G401.6 (cell line): ENCODE measurements around the gene ELOVL6.
"Not testable (repeated sequence)": the region's sequence is repeated elsewhere in the genome, so short reads cannot be mapped to it uniquely, and the experiment has no call there.

Experiments used
- FAIRE-seq: peaks from 2 replicates; lab custom pipeline; 2012; peaks lifted over from hg19 to GRCh38; lab: Jason Lieb, UNC

The ELOVL6 gene, protein sequence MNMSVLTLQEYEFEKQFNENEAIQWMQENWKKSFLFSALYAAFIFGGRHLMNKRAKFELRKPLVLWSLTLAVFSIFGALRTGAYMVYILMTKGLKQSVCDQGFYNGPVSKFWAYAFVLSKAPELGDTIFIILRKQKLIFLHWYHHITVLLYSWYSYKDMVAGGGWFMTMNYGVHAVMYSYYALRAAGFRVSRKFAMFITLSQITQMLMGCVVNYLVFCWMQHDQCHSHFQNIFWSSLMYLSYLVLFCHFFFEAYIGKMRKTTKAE

DNA sequence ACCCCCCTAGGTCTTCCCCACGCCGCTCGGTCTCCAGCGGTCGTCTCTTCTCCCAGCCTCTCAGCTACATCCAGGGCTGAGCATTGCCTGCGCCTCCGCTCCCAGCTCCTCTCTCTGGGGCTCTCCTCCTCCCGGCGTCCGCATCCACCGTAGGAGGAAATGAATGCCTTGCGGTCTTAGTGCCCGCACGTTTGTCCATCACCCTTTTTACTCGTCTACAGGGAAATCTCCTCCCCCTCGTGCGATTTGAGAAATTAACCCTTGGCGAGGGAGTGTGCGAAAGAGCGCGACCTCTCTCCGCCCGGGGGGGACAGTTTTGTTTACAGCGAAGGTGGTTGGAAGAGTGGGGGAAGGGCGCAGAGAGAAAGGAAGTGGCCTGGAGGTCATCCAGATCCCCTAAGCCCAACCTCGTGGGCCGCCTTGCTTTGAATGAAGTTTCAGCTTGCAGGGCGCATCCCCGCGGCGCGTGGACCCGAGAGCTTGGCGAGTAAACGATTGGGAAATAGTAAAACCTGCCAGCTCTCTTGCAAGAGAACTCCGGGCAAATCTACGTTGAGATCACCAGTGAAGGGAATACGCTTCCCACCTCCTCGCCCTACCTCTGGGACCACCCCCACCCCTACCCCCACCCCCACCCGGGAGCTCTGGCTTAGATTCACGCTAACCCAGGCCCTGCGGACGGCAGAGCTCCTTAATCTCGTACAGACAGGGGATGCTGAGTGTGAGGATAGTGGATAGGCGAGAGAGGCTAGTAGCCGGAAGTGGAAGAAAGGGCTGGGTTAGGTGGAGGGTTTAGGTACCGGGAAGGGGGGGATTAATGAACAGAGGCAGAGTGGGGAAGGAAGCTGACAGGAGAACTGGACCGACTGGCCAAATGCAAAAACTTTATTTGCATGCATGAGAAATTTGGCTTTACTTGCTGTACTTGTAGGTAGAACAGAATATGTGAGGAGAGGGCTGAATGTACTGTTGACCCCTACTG lies at the start of gene ELOVL6:
TSS of gene ELOVL6 (minus strand) at position 181 of the 982 bp plus-strand sequence. CDS start 280 bp downstream, outside the sequence.
- FAIRE-seq = no peak

DNA sequence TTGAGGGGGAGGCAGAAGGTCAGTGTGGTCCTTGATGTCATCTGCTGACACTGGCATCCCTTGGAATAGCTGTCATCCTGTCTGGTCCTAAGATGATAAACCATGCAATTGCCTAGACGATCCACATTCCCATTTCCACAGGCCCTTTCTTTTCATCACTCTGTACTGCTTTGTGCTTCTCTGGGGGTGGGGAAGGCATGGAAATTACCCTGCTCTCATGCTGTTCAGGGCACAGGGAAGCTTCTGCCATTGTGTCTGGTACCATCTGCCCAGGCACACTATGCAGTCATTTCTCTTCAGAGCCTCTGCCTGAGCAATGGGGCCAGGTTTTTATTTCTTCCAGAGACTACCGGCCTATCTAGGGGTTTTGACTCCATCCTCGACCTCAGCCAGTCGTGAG lies 49.7 kb upstream of the ELOVL6 start:
- no peak for FAIRE-seq

DNA sequence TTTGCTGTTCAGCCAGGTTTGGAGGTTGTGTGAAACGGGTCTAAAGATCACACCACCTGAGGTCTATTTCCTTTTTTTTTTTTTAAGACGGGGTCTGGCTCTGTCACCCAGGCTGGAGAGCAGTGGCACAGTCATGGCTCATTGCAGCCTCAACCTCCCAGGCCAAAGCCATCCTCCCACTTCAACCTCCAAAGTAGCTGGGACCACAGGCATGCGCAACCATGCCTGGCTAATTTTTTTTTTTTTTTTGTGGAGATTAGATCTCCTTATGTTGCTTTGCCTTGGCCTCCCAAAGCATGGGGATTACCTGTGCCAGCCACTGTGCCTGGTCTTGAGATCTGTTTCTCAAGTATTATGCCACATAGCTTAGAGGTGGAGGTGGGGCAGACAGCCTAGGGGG lies 49.2 kb upstream of the ELOVL6 start:
- no peak for FAIRE-seq

DNA sequence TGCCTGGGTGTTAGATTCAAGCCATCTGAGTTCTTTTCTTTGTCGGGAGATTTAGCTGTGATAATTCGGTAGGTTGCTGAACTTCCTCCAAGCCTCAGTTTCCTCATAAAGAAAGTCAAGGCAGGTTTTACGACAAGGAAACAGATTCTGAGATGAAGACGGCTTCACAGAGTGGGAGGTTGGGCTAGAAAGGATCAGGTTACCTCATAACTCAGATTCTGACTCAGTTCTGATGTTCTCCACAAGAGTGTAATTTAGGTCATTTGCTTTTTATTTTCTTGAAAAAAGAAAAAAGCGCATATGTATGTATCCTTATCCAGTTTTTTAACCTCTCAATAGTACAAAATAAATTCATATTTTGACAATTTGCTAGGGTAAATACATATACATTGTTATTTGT lies 47.2 kb upstream of the ELOVL6 start:
- FAIRE-seq = no peak

DNA sequence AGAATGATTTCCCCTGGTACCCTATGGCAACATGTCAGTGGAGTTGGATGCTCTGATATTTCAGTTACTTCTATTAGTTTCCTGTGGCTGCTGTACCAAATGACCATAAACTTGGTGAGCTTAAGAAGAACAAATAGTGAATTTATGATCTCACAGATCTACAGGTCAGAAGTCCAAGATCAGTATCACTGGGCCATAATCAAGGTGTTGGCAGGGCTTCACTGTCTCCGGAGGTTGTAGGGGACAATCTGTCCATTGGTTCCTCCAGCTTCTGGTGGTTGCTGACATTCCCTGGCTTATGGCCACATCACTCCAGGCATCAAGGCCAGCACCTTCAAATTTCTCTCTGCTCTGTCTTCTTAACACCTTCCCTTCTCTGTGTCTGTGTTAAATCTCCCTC lies 37.9 kb upstream of the ELOVL6 start:
- no peak for FAIRE-seq

DNA sequence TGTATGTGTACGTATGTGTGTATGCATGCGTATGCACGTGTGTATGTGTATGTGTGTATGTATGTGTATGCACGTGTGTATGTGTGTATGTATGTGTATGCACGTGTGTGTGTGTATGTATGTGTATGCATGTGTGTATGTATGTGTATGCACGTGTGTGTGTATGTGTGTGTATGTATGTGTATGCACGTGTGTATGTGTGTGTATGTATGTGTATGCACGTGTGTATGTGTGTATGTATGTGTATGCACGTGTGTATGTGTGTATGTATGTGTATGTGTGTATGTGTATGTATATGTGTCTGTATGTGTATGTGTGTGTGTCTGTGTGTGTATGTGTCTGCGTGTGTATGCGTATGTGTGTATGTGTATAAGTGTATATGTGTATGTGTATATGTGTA lies 35.2 kb upstream of the ELOVL6 start:
- FAIRE-seq = not testable (repeated sequence)

DNA sequence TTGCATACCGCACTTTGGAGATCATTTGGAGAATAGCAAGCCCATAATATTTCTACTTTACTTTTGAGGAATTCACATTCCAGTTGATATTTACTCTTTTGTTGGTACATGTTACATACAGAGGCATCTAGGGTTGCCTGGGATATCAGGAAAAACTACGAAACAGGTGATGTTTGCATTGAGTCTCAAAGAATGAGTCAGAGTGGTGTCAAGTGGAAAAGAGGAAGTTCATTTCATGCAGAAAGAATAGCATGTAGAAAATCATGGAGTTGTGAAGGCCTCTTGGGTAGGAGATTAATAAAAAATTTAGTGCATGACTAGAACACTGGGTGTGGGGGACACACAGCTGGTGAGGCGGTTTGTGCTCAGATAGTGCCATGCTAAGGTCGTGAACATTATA lies 33.5 kb upstream of the ELOVL6 start:
- FAIRE-seq = no peak

DNA sequence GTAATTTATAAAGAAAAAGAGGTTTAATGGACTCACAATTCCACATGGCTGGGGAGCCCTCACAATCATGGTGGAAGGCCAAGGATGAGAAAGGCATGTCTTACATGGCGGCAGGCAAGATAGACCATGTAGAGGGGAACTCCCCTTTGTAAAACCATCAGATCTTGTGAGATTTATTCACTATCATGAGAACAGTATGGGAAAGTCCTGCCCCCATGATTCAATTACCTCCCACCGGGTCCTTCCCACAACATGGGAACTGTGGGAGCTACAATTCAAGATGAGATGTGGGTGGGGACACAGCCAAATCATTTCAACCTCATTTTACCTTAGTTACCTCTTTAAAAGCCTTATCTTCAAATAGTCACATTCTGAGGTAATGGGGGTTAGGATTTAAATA lies 30.9 kb upstream of the ELOVL6 start:
- FAIRE-seq = no peak

DNA sequence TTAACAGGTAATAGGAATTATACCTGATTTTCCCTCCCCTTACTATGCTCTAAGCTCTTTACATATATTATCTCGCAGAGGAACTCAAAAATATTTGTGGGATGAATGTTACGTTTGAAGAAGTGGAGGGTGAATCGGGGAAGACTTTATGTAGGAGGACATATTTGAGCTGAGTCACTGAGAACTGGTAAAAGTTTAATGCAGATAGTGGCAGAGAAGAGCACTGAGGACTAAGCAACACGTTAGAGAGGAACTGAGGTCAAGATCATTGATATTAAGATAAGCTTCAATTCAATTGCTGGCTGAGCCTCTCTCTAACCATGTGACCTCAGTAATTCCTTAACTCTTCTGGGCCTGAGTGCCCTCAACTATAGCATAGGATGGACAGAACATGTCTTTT lies 26.4 kb upstream of the ELOVL6 start:
- FAIRE-seq = no peak

DNA sequence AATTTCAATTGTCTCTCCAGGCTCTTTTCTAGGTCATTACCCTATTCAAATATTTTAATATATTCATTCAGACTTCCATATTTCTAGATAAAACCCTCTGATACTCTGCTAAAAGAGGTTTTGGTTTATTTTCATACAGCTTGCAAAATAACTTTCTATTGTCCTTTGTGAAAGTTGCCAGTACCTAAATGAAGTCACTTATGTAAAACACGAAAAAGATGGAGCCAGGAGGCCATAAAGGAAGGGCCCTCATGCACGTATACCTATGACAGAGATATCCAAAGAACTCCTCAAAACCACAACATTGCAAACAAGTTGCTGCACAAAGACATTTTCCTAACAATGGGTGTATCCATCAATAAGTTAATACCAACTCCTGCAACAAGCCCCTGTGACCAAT lies 25.7 kb upstream of the ELOVL6 start:
- FAIRE-seq = no peak

DNA sequence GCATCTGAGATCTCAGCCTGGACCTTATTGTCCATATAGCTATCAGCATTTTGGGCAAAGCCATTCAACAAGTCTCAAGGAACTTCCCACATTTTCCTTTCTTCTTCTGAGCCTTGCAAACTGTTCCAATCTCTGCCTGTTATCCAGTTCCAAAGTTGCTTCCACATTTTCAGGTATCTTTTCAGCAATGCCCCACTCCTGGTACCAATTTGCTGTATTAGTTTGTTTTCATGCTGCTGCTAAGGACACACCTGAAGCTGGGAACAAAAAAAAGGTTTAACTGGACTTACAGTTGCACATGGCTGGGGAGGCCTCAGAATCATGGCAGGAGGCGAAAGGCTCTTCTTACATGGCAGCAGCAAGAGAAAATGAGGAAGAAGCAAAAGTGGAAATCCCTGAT lies 20.5 kb upstream of the ELOVL6 start:
- not testable (repeated sequence) for FAIRE-seq

DNA sequence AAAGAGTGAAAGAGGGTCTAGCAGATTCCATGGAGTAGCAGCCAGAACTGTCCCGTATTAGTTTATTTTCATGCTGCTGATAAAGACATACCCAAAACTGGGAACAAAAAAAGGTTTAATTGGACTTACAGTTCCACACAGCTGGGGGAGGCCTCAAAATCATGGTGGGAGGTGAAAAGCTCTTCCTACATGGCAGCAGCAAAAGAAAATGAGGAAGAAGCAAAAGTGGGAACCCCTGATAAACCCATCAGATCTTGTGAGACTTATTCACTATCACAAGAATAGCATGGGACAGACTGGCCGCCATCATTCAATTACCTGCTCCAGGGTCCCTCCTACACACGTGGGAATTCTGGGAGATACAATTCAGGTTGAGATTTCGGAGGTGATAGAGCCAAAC lies 18.8 kb upstream of the ELOVL6 start:
- not testable (repeated sequence) for FAIRE-seq

DNA sequence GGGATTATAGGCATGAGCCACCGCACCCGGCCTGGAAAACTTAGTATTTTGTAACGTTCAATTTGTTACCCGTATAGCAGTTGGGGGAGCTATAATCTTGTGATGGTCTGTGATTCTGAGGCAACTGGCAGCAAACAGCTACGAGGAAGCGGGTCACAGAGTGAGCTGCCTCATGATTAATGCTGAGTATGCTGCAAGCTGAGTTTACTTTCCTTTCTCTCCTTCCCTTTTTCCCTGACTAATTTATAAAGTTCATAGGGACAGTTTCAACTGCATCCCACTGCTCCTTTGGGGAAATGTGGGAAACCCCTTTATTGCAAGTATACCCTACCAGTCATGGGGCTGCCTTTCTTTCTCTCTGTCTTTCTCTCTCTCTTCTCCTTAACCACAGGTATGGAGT lies 17.7 kb upstream of the ELOVL6 start:
- no peak for FAIRE-seq

DNA sequence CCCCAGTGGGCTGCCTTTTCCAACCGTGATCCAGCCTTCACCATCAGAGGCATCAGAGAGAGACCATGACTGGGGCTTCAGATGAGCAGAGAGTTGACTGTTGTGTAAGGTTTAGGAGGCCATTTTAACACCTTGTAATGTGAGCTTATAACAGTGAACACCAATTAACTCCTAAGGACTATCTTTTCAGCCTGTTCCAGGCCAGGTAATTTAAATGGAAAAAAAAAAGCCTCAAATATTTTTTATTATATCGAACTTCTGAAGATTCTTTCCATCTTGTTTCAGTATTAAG lies 13.3 kb upstream of the ELOVL6 start:
- FAIRE-seq = no peak

DNA sequence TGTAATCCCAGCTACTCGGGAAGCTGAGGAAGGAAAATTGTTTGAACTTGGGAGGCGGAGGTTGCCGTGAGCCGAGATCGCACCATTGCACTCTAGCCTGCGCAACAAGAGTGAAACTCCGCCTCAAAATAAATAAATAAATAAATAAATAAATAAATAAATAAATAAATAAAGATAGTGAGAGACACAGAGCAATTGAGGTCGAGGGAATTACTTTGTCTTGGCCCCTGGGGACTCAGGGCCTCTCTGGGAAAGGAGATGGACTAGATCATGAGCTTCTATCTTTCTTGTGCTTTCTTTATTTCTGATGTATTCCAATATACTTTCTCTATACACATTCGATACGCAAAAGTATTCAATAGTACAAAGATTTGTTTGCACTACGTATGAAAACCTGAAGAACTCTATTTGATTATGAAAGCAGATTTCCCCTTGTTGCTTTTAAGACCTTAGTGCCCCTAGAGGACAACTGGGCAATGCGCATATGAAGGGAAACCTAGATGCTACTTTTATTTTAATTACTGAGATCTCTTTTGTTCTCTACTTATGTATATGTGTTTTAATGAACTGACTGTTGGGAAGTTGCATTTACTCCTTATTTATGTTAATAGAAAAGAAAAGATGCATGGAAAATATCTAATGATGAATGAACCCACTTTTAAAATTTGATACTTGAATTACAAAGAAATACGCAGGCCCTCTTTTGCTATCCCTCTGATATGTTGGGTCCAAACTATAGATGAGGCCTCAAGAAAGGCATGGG lies 12.8 kb upstream of the ELOVL6 start:
- FAIRE-seq = peak; percentile 91

DNA sequence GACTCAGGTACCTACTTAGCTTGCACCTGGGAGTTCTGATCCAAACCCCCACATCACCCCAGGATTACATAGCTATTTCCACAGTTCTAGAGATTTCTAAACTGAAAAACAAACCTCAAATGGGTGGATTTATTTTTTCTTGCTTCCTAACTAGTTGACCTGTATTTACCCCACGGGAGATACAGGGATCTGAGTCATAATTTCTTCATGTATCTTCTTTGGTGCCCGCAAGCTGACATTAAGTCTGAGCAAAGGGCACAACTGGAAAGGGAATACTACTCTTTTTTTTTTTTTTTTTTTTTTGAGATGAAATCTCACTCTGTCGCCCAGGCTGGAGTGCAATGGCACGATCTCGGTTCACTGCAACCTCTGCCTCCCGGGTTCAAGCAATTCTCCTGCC lies 10.0 kb upstream of the ELOVL6 start:
- FAIRE-seq = no peak

DNA sequence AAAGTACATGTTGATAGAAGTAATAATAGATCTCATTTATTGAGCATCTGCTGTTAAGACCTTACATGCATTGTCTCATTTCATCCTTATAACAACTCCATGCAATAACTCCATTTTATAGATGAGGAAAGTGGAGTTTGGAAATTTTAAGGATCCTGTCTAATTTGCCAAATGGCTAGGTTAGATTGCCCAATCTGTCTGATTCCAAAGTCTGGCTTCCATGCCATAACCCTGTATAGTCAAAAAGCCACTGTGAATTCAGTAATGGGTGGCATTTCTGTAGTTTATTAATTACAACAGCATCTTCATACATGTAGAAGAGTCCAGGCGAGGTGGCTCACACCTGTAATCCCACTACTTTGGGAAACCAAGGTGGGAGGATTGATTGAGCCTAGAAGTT lies 8.8 kb upstream of the ELOVL6 start:
- FAIRE-seq = no peak

DNA sequence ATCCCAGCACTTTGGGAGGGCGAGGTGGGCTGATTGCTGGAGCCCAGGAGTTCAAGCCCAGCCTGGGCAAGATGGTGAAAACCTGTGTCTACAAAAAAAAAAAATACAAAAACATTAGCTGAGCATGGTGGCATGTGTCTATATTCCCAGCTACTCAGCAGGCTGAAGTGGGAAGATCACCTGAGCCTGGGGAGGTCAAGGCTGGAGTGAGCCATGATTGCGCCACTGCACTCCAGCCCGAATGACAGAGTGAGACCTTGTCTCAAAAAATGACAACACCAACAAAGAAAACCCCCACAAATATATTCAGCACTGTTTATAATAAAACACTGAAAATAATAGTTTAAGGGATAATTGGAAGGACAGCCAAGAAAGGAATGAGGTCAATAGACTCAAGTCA lies 3.6 kb upstream of the ELOVL6 start:
- FAIRE-seq = no peak

DNA sequence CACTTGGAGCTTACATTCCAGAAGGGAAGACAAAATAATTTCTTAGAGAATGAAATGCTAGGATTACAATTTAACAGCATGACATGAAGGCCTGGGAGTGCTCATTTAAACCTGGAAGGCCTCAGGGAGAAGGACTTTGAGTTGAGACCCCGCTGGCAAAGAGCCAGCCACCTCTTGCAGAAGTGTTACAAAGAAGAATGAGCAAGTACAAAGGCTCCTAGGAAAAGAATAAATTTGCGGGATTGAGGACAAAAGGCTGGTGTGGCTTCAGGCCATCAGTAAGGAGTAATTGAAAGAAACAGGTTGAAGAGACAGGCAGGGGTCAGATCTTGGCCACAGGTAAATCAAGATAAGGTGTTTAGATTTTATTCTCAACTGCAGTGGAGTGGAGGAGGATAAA lies 3.1 kb upstream of the ELOVL6 start:
- no peak for FAIRE-seq

DNA sequence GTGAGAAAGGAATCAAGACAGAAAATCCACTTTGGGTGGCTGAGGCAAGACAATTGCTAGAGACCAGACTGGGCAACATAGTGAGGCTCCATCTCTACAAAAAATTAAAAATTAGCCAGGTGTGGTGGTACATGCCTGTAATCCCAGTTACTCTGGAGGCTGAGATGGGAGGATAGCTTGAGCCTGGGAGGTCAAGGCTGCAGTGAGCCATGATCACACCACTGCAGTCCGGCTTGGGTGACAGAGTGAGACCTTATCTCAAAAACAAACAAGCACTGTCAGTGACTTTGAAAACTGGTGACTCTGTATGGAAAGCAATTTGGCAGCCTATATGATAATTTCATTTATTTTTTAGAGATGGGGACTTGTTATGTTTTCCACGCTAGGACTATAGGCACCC lies 2.3 kb upstream of the ELOVL6 start:
- FAIRE-seq = no peak

DNA sequence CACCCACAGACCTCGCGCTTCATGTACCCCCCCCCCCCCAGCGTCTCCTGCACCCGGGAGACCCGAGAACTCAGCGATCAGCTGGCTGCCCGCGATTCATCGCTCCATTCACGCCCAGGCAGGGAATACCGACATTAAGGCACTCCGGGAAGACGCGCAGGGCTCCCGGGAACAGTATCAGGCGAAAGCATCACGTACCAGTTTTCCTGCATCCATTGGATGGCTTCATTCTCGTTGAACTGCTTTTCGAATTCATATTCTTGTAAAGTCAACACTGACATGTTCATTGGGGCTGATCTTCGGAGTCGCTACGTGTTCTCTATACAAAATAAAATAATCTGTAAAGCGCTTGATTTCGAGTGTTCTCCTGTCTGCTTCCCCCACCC lies 373 bp downstream of the ELOVL6 start:
- no peak for FAIRE-seq

DNA sequence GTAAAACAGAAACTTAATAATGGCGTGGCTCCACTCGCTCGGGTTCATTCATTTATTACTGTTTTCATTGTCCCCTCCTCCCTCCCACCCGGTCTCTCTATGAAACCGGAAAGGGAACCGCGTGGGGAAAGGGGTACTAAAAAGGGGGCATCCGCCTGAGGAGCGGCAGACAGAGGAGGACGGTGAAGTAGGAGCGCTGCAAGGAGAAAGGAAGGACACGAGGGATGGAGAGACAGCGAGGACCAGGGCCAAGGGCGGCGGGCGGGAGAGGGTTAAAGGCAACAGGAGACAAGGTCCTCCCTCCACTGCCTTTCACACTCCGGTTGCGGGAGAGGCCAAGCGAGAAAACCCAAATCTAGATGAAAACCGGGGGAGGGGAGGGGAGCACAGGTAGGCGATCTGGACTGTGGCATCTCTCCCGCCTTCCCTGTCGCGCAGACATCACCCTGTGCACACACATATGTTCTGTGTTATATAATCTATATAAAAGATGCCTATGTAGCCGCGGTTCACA lies 829 bp downstream of the ELOVL6 start:
- FAIRE-seq = no peak
